ENCODE results near the gene PHLDA3.

The PHLDA3 gene

DNA sequence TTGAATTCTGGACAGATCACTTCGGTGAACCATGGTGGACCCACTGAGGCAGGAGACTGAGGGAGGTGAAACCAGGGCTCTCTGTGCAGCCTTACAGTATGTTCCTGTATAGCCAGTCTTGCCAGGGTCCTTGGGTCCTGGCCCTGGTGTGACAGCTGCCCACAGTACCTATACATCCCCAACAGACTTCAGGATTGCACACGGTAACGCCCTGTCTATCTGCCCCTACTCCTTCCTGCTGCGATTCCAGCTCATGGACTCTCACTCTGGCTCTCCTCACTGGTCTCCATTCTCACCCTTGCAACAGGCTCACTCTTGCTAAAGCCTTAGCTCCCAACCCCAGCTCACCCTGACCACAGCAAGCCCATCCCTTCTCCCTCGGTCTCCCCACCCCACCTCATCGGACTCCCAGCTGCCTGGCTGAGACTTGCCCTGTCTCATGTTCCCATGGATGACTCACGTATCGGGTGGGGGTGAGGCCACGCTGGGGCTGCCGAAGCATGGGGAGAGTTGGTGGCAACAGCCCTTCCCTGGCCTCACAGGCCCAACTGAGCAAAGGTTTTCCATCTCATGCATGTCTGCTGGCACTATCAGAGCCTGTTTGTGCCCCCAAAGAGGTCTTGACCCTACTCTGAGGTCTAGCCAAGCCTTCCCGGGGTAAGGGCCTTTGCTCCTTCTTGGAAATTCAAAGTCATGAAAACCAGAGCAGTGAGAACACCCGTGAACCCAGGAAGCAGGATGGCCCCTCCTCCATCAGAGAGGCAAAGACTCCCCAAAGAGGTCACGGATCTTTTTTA, 7.1 kb downstream of the PHLDA3 start:
- no peak for DNase-seq (ENCODE audit: low spot score)

DNA sequence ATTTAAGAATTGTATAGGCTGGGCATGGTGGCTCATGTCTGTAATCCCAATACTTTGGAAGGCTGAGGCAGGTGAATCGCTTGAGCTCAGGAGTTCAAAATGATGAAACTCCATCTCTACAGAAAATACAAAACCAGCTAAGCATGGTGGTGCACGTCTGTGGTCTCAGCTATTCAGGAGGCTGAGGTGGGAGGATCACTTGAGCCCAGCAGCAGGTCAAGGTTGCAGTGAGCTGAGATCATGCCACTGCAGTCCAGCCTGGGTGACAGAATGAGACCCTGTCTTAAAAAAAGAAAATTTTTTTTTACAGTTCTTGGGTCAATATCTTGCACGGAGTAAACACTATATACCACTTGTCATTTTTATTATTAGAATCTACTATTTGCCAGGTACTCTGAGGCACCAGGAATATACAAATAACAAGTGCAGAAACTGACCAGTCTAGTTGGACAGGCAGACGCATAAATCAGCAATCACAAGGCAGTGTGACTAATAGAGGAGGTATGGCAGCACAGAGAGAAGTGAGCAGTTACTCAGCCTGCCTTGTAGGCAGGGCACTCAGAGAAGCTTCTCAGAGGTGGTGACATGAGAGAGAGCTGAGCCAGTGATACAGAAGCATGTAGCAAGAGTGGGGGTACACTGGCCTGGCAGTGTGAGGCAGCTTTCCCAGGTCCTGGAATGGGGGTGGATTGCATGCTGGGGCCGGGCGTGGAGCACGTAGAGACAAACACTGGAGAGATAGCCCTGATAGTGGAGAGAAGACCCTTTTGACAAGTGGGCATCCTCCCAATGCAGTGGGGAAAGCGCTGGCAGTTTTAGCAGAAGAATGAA, 8.0 kb downstream of the PHLDA3 start:
- DNase-seq (ENCODE audit: low spot score) = peak; percentile 92

DNA sequence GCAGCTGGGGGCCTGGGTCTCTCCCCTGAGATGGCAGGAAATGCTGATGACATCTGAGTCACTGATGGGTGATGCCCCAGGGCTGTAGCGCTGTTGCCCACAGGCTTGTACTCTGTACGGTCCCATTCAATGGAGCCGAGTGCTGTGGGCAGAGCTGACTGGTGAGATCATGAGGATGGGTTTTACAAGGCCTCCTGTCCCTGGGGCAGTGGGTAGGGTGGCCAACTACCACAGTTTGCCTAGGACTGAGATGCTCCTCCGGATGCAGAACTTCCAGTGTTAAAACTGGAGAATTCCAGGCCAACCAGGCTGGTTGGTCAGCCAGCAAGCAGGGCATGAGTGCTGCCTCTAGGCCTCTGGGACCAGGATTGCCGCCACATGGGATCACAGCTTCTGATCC, 9.2 kb downstream of the PHLDA3 start:
- DNase-seq (ENCODE audit: low spot score) = no peak

DNA sequence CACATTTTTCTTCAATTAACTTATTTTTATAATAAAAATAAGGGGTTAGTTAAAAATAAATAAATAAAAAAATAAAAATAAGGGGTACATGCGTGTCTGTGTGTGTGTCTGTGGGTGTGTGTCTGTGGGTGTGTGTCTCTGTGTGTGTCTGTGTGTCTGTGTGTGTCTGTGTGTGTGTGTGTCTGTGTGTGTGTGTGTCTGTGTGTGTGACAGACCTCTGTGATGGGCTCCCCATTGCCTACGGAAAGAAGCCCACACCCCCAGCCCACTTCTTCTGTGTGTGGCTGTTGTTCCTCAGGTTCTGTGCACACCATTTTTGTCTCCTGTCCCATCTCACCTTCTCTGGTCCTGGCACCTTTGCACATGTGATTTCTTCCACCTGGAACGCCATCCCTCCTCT, 9.9 kb downstream of the PHLDA3 start:
- DNase-seq (ENCODE audit: low spot score) = no peak

DNA sequence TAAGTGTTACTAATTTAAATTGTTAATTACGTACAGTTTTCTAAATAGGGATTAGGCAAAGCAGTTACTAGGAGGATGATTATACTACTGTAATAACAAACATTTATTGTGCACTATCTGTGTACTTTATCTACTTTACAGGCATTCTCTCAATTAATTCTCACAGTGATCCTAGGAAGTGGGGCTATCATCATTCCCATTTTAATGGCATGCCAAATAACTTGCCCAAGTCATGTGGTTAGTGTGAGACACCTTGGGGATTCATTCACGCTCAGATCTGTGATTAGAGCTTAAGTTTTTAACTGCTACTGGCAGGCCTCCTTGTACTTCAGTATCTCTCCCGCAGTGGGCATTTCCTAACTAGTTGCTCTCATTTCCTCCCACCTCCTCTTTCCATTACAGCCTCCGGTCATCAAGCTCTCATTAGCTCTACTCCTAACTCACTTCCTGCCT, 11.5 kb downstream of the PHLDA3 start:
- DNase-seq (ENCODE audit: low spot score) = no peak

DNA sequence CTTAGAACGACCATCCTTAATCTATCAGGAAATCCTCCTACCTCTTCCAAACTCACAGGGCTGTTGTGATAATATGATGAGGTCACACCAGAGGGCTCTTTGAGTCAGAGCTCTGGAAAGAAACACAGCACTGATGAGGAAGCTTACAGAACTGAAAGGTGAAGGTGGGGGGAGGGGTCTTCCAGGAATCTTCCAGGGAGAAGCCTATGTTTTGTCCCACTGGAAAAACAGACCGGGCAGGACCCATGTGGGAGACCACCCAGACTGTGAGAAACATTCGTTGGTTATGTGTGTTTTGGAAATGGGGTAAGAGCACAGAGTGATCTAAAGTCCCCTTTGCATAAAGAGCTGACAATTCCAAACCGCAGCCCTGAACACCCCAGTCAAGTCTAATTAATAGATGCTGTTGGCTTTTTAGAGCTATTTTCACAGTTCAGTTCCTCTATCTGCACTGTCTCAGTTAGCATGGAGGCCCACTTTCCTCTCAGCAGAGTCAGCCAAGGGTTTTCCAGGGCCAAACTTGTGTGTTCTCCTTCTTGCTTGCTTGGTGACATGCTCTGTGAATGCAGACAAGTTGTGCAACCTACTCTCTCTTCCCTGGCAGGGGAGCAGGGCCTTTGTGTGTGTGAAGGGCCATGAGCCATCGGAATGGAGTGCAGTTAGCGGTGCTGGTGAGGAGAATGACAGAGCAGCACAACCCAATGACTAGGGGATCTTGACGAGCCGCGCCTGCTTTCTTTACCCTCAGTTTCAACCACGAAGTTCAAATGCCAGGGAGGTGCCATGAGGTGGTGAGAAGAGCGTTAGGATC, 12.3 kb downstream of the PHLDA3 start:
- DNase-seq (ENCODE audit: low spot score) = no peak

DNA sequence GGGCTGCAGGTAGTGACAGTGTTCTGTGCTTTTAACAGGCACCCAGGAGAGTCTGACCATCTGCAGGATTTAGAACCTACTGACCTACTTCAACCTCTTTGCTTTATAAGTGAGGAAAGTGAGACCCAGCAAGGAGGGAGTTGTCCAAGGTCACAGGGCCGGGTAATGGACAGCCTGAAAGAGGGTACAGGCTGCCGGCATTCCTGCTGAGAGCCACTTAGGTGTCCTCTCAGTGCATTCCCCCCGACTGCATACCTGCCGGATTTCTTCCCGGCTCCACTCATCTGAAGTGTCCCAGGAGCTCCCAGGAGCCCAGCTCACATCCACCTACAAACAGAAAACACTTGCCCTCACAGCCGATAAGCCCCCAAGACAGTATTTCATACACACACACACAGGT, 13.9 kb downstream of the PHLDA3 start:
- DNase-seq (ENCODE audit: low spot score) = no peak

DNA sequence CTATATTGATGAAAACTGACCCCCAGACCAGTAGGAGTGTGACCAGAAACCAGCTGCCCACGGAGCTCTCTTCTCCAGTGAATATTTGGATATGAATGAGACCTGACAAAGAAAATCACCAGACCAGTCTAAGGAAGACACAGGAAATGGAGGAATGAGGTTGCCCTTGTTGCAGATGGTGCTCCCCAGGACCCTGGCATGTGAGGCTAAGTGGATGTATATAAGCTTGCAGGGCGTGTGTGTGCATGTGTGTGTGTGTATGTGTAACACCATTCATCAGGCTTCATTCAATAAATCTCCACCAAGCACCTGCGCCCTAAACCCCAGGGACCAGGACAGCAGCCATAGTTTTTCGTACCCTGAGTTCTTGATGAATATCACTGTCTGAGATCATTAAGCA, 14.4 kb downstream of the PHLDA3 start:
- no peak for DNase-seq (ENCODE audit: low spot score)

DNA sequence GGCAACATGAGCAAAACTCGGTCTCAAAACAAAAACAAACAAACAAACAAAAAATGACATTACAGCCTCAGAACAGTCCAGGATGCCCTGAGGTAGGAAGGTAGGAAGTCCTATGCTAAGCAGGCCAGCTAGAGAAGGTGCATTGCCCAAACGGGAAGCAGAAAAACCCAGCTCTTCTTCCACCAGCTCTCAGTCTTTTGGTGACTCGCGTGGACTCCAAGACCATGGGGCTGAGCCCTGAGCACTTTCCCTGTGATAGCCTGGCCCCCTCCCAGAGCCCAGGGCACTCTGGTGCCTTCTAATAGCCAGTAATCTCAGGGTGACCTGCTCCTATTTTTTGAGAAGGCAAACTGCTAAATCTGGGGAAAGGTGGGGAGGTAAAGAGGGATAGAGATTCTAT, 16.1 kb downstream of the PHLDA3 start:
- no peak for DNase-seq (ENCODE audit: low spot score)

DNA sequence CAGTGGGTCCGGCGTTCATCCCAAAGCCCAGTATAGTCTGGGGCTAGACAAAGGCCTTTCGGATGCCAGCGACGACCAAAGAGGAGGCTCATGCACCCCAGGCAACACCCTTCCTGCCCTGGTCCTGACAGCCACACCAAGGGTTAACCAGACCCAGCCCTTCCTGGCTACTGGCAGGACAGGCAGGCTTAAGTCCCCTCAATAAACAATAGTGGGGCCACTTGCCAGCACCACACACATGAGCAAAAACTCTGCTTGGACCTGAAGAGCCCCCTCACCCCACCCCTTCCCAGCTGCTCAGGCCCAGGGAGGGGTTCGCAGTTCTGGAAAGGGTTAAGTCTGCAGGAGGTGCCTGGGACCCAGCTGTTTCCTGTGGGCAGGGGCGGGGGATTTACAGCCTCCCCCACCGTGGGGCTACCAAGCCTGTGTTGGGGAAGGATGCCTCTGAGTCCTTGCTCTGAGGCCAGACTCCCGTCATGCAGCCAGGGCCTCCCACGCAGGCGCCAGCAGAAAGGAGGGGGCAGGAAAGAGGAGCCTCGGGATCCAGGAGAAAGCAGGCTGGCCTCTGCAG, 18.2 kb downstream of the PHLDA3 start:
- DNase-seq (ENCODE audit: low spot score) = peak; percentile 82

DNA sequence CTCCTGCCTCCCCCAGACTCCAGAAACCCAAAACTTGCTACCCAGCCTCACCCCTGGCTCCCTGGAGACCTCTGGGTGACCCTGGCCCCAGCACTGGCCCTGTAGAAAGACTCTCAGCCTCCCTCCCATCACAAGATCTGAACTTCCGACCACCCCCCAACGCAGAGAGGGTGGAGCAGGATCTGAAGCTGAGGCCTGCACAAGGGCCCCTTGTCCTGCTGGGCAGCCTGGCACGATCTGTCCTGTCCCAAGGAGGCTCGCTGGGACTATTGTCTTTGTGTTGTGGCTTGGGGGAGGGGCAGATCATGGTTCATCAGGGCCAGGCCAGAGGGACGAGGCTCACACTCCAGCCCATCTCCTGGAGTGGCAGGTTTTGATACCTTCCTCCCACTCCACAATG, 20.0 kb downstream of the PHLDA3 start:
- no peak for DNase-seq (ENCODE audit: low spot score)

DNA sequence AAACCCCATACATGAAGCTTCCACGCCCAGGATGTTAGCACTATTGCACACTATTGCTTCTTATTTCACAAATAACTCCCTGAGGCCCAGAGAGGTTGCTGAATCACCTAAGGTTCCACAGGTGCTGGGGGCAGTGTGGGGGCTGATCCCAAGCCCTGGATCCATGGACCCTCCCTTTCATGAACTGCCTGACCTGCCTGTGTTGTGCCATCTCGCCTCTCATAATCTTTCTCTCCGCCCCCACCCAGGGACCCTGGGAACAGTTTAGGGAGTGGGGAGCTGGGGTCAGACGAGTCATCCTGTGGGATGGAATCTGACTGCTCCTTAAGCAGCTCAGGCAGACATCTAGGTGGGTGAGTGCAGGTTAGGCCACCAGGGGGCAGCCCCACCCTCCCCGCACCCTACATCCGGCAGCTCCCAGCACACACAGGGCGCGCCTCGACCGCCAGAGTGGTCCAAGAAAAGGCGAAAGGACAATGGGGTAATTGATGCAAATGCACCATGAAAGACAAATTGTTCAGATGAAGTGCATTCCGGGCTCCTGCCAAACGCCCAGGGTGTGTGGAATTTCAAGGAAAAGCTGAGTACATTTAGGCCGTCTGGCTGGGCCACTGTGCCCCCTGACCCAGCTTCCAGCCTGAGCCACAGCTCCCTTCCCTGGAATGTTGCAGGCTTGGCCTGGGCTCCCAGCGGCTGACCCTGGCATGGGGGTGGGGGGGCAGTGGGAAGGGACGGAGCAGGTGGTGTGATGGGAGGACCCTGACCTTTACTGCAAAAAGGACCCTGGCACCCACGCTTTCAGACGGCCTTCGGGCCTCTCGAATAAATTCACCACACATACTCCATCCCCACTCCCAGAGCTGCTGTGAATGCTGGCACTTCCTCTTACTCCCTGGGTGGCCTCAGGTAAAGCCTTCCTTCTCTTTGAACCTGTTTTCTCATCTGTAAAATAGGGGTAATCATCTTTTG, 20.8 kb downstream of the PHLDA3 start:
- DNase-seq (ENCODE audit: low spot score) = peak; percentile 68

DNA sequence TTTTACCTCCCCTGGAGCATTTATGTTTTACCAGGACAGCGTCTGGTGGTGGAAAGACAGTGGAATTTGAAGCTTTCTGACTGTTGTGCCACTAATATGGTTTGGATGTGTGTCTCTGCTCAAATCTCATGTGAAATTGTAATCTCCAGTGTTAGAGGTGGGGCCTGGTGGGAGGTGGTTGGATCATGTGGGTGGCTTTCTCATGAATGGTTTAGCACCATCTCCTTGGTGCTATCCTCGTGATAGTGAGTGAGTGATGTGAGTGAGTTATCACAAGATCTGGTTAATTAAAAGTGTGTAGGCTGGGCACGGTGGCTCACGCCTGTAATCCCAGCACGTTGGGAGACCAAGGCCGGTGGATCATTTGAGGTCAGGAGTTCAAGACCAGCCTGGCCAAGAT, 23.7 kb downstream of the PHLDA3 start:
- DNase-seq (ENCODE audit: low spot score) = no peak

DNA sequence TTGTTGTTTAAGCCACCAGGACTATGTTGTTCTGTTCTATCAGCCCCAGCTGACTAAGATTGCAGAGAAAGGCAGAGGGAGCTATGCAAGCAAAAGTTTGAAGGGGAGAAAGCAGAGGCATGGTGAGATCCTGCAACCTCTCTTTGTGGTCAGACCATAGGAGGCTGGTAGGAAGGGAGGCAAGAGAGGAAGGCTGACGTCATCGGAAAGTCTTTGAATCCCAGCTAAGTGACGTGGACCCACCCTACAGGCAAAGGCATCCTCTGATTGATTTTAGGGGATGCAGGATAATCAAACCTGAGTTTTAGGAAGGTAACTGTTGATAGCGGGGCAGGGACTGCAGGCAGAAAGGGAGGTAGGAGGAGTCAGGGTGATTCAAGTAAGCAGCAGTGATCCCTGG, 24.2 kb downstream of the PHLDA3 start:
- no peak for DNase-seq (ENCODE audit: low spot score)

DNA sequence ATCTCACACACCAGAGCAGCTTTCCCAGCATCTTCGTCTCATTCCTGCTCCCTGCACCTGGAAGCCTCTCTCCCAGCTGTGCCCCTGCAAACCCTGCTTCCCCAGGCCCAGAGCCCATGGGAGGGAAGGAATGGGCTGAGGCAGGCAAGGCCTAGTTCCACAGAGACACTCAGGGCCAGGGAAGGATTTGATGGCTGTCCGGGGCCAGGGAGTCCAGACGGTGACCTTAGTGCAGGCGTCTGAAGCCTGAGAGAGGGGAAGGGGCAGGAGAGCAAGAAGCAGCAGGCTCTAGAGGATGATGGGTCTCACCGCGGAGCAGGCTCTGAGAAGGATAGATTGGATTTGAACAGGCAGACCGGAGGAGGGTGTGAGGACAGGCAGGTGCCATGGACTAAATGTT, 25.2 kb downstream of the PHLDA3 start:
- no peak for DNase-seq (ENCODE audit: low spot score)

DNA sequence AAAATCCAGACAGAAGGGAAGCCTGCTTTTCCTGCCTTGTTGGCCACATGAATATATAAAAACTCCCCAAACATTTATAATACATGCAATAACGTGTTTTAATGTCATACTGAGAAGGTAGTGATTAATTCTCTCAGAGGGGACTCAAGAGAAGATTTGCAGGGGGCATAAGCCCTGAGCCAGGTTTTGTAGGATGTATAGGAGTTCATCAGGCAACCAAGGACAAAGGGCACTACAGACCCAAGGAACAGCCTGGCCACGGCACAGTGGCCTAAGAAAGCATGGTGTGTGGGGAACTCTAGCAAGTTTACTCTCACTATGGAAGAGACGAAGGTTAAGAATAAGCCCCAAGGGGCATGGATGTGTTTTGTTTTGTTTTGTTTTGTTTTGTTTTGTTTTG, 32.0 kb downstream of the PHLDA3 start:
- DNase-seq (ENCODE audit: low spot score) = no peak

DNA sequence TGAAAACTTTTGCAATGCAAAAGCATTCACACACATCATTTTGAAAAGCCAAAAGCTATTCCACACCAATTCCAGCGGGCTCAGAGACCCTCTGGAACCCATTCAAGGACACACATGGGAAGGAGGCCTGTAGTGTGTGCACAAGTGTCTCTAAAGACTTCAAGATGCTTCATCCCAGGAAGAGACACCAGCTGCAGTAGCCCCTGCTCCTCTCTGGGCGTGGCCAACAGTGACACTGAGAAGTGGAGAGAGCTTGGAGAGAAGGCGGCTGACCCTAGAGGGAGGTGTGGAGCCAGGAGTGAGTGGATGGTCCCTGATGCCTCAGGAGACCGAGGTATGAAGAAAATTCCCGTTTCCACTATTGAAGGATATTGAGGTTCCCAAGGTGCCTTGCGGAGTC, 32.6 kb downstream of the PHLDA3 start:
- no peak for DNase-seq (ENCODE audit: low spot score)

DNA sequence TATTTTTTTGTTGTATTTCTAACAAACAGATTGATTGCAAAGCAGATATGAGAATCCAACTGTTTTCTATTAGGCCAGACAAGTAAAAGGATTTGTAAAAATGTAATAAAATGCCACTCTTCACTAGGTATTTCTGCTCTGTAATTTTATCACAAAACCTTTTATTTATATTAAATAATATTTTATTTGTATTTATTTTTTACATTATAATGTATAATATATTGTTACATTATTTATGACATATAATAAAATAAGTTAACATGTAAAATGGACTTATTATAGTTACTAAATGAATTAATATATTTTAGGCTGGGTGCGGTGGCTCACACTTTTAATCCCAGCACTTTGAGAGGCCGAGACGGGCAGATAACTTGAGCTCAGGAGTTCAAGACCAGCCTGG, 34.7 kb downstream of the PHLDA3 start:
- DNase-seq (ENCODE audit: low spot score) = no peak

DNA sequence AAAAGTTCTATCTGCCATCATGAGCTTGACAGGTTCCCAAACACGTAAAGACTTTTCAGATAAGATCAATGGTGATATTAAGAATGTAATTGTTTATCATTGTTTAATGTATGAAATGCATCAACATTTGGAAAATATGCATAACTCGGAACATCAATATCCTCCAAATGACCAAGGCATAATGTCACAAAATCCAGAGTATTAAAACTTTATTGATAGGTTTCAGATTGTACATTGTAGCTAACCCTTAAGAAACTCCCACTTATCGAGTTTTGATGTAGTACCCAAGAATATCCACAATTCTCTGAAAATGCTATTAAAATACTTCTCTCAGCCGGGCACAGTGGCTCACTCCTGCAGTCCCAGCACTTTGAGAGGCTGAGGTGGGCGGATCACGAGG, 35.4 kb downstream of the PHLDA3 start:
- no peak for DNase-seq (ENCODE audit: low spot score)

DNA sequence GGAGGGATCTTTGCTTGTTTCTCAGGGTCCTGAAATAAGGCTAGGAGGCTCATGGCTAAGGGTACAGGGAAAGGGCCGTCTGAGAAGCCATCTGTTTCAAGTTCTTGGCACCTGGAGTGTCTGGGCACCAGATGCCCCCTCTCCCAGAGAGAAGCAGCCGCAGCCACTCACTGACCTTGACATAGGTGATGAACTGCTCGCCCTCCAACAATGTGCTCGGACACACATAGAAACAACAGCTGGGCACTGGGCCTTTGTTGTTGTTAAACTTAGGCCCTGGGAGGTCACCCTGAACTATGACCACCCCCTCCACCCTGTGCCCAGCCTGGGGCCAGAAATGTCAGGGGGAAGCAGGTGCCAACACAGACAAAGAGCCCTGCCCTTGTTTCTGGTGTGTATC, 38.2 kb downstream of the PHLDA3 start:
- DNase-seq (ENCODE audit: low spot score) = no peak
